Activated T-cell treated with anti-CD3 and anti-CD28 coated beads for 4 hours (primary cell): Measurements from ENCODE around the gene ASIC3.

Source experiments
- DNase-seq: peaks from one replicate; pipeline ENCODE4 v3.0.0-alpha.2; 2020

ASIC3 gene

DNA sequence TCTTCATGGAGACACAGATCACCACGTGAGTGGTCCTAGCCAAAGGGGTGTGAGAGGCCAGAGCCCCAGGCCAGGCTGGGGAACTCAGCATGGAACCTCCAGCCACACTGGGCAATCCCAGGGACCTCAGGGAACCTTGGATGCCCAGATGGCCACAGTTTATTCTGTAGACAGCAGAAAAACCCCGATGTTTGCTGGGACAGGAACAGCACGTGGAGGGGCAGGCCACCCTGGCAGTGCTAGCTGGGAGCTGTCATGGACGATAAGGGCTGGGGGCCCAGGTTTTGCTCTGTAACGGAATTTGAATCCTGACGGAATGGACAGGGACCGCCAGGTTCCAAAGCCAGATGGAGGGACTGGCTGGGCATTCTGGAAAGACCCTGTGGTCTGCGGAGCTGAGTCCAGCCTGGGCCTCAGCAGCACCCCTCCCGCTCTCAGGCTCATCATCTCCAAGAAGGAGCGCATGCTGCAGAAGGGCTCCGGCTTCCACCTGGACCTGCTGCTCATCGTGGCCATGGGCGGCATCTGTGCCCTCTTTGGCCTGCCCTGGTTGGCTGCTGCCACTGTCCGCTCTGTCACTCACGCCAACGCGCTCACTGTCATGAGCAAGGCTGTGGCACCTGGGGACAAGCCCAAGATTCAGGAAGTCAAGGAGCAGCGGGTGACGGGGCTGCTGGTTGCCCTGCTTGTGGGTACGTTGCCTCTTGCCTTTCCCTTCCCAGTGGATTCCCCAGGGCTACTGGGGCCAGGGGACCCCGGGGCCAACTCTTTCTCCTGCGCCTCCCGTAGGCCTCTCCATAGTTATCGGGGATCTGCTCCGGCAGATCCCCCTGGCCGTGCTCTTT lies 26.7 kb downstream of the ASIC3 start:
- no peak for DNase-seq

DNA sequence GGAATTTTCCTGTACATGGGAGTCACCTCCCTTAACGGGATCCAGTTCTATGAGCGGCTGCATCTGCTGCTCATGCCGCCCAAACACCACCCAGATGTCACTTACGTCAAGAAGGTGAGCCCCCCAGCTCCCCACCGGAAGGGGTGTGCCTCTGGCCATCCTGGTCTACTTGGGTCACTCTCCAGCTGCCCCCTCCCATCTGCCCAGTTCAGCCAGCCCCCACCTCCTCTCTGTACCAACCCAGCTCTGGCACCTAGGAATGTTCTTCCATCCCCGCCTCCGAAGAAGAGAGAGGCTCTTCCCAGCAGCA lies 27.3 kb downstream of the ASIC3 start:
- DNase-seq = no peak

DNA sequence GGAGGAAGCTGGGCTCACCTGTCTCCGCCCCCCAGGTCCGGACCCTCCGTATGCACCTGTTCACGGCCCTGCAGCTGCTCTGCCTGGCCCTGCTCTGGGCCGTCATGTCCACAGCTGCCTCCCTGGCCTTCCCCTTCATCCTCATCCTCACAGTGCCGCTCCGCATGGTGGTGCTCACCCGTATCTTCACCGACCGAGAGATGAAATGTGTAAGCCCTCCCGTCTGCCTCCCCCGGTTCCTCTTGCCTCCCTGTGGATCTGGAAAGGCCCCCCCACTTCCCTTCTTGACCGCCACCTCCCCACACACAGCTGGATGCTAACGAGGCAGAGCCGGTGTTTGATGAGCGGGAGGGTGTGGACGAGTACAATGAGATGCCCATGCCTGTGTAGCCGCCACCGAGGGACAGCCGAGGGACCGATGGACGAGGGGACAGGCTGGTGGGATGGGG lies 27.7 kb downstream of the ASIC3 start:
- no peak for DNase-seq

DNA sequence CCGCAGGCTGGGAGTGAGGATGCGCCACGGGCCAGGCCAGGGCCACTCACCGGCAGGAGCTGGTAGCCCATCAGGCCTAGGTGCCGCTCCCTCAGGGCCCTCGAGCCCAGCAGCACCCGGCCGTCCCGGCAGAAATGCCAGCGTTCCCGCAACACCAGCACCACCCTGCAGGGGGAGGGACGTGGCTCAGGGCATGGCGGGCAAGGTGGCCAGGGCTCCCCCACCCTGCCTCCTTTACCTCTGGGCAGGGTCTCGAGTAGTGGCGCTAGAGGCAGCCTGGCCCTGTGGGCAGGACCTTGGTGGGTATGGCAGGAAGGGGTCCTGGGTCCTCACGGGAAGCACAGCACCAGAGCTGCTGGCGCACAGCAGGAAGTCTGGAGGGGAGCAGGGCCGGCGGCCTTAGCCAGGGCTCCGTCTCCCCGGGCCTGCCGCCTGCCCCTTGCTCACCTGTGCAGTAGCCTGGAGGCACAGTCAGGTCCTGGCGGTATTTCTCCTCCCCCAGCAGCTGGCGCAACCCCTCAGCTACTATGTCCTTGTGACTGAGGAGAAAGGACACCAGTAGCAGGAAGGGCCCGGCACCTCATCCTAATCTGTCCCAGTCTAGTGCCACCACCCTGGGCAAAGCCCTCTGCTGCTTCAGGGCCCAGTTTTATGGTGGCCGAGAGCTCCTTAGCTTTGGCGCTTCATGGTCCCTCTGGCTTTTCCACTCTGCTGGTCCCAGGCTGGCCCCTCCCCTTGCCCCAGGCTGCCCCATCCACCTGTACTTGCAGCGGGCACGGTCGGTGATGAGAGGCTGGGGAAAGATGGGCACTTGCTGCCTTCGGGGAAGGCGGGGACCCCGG lies 28.8 kb downstream of the ASIC3 start:
- no peak for DNase-seq

DNA sequence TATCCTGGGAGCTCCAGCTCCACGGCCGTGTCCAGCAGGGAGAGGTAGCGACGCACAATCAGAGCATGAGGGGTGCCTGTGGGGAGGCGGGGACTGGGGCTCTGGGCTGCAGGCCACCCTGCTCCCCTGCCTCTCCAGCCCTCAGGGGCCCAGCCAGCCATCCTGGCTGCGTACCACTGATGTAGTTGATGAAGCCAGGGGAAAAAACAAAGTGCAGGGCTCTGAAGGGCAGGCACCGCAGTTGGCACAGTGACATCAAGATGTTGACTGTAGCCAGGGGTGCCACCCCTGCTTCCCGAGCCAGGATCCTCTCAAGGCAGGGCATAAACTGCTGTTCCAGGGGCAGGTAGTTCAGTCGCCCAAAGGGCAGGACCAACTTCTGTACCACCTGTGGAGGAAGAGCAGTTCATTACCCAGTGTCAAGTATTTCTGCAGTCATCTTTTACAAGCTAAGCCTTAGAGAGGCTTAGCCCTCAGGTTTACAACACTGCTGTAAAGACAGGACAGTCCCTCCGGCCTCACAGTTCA lies 29.4 kb downstream of the ASIC3 start:
- DNase-seq = no peak

DNA sequence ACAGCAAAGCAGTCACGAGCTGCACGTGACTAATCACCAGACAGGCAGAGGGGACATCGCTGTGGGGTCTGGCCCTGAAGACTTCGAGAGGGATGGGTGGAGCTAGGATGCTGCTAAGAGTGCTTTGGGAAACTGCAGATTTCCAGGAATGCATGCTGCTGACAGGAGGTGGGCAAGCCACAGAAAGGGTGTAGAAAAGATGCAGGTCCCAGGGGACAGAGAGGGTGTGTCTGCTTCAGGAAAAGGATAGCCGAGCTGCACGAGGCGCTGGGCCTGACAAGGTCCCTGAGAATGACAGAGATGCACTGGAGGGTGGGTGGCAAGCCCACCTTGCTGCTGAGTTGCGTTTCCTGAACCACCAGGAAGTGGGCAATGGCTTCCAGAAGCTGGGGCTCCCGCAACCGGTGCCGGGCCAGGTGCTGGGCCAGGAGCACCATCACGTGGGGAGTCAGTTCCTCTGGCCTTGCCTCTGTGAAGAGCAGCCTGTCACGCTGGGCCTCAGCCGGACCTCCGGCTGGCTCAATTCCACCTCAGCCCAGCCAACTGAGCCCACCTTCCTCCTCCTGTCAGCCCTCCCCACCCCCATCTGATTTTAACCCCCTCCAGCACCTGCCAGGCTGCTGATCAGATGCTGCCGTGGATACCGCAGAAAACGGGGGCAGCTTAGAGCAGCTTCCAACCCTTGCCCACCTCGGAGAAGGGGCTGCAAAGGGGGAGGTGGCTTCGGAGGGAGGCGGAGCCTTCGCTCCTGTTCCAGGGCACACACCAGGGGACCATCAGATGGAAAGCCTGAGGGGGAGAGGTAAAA lies 30.1 kb downstream of the ASIC3 start:
- DNase-seq = no peak

DNA sequence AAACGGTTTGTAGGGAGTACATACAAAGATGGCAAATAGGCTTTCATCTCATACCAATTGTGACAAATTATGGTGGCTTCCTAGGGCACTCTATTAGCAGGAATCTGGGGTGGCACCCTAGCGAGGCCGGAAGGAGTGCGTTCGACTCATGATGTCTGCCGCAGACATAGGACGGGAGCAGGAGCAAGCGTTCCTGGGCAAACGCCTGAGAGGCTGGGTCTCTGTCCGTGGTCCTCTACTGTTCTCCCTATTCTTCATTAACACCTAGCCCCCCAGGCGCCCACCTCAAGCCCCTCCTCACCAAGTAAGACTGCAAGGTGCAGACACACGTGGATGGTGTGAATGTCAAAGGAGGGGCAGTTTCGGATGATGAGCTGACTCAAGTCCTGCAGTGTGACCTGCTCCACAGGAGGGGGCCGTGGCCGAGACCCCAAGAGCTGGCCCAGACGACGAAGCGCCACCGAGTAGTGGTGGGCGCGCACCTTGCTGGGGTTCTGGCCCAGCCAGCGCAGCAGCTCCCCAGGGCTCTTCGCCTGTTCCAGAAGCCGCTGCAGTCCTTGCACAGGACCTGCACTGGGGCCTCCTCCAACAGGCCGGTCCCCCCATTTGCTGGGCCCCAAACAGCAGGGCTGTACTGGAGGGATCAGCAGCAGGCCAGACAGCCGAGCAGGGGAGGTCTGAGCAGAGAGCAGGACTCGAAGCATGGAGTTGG lies 31.0 kb downstream of the ASIC3 start:
- no peak for DNase-seq

DNA sequence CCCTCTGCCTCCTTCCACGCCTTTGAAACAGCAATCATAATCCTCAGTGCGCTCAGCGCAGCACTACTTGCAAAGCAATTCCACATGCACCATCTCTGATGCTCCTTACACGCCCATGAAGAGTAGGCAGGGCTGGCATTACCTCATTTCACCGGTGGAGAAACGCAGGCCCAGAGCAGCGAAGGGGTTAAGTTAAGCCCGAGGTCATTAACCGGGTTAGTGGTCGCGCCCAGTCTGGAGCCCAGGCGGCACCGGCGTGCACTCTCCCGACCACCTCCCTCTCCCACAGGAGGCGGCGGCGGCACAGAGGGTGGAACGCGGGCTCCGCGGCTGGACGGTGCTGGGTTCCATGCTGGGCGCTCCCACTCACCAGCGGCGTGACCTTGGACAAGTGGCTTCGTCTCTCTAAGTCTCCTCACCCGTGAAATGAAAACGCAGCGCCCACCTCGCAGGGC lies 31.8 kb downstream of the ASIC3 start:
- DNase-seq = no peak

DNA sequence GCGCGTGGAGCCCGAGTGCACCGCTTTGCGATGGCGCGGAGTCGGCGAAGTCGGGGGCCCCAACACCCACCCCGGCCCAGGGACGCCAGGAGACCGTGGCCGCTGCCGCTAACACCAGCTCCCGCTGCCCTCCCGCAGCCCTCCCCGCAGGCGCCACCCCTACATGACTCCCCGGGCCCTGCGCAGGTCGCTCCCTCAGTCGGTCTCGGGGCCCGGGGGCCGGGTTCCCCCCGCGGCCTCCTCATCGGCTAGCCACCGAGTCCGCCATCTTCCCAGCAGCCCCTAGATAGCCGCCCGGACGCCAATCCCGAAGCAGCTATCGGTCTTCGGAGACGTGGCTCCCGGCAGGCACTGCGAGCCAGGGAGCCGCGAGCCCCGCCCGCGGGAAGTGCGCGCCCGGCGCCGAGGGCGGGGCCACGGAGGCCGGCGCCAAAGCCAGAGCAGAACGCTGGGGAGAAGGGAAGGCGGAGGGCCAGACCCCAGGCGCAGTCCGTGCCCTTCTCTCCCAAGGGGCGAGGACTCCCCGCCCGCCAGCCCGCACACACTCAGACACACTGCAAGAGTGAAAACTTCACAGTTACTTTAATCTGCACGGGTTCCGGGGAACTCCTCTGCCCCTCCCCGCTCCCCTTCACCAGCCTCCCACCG lies 32.3 kb downstream of the ASIC3 start, which contains the start of gene FASTK:
FASTK (minus strand) TSS at position 288 of the 648 bp plus-strand sequence; CDS start at position 245, 43 bp downstream.
- DNase-seq = peak; percentile 75

DNA sequence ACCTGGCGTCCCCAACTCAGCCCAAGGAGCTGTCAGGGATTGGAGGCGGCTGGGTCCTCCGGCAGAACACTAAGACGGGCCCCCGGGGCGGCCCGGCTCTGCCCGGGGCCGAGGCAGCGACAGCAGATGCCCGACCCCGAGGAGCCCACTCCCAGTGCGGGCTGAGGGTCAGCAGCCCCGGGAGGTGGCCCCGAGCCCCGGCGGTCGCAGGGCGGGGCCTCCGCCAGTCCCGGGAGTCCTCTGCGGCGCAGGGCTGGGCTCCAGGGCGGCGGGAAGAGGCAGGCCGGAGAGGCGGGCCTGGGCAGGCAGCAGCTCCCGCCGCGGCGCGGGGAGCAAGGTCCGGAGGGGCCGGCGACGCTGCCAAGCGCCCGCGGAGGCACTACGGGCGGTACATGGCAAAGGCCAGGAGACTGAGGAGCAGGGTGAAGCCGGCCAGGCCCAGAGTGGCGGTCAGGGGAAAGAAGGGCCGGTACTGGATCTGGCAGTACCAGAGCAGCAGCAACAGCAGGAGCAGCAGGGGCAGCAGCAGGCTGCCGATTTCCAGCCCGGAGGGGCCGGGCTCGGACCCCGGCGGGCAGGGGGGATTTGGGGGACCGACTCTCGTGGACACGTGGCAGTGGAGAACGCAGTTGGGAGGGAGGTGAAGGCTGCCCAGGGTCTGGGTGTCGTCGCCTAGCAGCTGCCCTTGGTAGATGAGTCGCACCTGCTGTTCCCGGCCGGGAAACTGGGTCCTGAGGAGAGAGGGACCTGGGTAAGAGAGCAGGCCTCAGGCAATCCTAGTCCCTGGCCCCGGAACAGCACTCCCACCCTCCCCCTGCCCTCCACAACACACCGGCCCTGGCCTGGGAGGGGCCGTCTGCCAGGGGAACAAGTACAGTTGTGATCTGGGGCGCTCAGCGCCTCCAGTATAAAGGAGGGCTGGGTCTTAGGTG lies 33.1 kb downstream of the ASIC3 start:
- DNase-seq = no peak

DNA sequence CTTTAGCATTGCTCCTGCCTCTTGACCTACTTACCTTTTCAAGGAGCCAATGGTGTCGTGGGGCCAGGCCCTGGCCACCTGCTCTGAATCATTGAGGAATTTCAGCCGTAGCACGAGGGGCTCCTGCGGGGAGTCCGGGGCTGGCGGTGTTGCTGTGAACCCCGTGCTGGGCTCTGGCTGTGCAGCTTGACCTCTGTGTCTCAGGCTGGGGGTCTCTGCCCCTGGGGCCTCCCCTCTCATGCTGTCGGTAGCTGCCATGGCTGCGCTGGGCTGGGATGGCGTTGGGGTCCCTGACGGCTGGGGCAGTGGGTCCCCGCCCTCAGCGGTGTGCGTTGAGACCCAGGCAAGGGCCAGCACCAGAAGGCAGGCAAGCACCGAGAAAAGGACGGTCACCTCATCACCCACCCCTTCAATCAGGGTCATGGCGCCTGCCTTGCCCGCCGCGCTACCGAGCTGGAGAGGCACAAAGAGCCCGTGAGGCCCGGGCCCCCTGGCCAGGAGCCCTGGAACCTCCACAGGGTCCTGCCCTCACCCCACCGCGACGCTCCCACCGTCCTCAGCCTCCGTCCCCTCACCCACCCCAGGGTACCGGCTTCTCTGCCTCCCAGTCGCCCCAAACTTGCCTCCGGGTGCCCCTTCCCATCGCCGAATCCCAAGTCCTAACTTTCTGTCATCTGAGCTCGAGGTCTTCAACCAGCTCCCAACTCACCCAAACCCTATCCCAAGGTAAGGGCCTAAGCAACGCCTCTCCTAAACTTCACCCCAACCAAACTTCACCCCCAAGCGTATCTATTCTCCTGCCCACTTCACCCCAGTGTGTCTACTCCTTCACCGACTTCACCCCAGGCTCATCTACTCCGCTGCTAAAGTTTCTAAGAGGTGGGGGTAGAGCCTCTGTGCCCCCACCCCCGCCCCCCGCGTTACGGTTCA lies 34.1 kb downstream of the ASIC3 start:
- DNase-seq = no peak

DNA sequence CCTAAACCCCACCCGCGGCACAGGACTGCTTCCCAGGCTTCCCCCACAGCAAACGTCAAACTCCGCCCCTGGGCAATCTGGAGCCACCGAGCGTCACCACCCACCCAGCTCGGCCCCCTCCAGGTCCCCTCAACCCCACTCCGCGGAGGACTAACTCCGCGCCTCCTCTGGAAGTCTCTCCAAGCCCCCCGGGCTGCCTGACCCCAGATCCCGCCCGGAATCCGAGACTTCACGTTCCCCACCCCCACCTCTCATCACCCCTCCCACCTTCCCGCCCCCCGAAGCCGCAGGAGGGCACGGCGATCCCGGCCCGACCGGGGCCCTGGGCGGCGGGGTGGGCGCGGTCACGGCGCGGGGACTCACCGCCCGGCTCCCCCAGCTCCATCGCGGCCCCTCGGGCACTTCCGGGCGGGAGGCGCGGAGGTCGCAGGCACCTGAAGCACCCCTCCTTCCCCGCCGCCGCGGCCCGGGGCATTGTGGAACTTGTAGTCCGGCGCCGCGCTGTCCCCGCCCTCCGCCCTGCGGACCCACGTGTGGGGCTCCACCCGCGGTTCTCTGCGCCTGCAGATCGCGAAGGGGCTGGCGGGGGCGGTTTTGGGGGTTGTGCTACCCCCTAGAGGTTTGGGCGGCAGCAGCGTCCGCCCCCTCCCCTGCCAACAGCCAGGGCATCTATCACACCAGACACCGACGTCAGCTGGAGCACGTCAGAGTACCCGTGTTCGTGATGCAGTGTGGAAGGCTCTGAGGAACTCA lies 34.9 kb downstream of the ASIC3 start, which contains the start of gene TMUB1:
TMUB1 (minus strand) TSS at position 423 of the 753 bp plus-strand sequence. CDS start 930 bp downstream, outside the sequence.
- peak; percentile 78 for DNase-seq

DNA sequence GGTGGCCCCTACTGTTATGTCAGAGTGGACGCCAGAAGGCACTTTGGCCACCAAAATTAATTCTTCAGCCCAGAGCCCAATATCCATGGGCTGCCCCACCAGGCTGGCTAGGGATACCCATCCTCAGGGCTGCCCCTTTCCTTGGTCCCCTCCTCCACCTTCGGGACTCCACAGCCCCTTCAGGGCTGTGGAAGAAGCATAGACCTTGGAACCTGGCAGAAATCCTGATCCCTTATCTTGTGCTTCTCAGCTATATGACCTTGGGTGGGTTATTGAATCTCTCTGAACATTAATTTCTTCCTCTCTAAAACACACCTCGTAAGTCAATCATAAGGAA lies 35.5 kb downstream of the ASIC3 start:
- no peak for DNase-seq

DNA sequence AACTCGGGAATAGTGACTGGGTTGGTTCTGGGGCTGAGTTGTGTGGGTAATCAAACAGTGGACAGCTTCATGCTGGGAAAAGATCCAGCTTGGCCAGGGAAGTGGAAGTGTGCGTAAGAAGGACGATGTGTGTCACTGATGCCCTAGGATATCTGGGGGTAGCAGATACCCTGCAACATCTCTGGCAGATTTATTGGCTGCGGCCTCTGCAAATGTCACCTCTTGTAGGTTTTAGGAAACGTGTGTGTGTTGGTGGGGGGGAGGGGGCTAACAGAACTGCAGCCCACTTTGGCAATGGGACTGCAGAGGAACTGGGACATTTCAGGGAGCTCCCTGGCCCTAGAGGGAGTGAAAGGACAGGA lies 37.0 kb downstream of the ASIC3 start:
- no peak for DNase-seq

DNA sequence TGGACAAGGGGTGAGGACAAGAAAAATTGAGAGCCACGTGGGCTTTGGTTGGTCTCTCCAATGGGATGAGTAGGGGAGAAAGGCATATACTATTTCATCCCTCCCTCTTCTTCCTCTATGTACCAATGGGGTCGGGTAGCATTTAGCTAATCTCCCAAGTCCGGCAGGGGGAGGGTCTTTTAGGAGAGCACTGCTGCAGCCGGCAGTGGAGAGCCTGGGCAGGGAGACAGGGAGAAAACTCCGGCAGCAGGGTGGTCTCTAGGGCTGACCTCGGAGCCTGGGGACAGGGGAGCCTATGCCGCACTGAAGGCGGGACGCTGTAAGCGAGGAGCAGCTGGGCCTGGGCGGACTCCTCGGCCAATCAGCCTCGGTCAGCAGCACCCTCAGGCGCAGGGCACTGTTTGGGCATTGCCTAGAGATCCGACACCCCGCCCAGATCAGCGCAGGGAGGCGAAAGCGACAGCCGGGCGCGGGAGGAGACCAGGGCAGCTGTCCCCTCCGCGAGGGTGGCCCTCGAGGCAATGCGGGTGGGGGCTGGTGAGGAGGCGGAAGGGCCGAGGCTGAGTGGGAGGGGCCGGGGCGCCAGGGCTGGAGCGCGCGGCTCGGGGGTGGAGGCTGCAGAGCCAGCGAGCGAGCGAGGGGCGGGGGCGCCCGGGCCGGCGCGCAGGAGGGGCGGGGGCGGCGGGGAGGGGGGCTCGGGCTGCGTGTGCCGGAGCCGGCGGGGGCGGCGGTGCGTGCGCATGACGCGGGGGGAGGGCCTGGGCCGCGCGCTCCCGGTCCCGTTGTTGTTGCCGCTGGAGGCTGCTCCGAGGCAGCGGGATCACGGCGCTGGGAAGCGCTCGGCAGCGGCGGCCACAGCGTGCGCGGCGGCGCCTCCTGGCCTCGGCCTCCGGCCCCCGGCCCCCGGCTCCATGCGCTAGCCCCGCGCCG lies 37.6 kb downstream of the ASIC3 start, which contains the start of gene AGAP3:
AGAP3 (plus strand) TSS at position 785 of the 930 bp plus-strand sequence. CDS start 267 bp downstream, outside the sequence.
- DNase-seq = peak; percentile 59

DNA sequence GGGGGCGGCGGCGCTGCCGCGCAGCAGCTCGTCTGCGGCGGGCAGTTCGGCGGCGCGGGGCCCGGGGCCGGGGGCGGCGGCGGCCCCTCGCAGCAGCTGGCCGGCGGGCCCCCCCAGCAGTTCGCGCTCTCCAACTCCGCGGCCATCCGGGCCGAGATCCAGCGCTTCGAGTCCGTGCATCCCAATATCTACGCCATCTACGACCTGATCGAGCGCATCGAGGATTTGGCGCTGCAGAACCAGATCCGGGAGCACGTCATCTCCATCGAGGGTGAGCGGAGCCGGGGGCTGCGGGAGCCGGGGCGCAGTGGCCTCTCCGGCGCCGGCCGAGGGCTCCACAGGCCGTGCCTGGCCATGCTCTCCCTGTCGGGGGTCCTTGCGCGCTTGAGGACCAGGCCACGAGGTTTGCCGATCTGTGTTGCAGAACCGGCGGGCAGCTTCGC lies 38.5 kb downstream of the ASIC3 start:
- no peak for DNase-seq
